ENCODE data around the gene UBE2O. TPM values are rescaled to one million over a fixed set of nuclear protein-coding genes. Genes with fewer than 3 reads are reported as not detected.

The UBE2O gene
- total RNA-seq, 1 donor from 2014 or later, result 35.7 TPM

DNA sequence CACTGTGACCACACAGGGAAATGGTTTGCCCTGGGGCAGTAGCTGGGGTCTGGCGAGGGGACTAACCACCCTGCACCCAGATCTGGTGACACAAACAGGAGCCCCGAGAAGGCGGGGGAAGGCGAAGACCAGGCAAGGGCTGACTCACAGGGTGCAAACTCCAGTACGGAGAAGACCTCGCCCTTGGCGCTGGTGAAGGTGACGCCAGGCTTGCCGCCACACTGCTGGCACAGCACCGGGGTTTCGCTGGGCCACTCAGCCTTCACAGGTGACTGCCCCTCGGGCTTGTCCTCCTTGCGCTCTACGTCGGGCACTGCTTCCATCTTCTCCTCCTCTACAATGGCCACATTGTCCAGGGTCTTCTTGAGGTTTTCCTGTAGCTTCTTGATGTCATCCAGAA lies 57.0 kb downstream of the UBE2O start:
- no peak for DNase-seq
- H3K36me3 ChIP-seq, result peaks cover 96% of the 10 kb centered on the region
- no peaks in the 10 kb centered on the region for H3K9me3 ChIP-seq (replicated peaks)
- no peaks in the 10 kb centered on the region for H3K27me3 ChIP-seq (ENCODE audit: low read depth)
- TF ChIP-seq, protein P1, sequence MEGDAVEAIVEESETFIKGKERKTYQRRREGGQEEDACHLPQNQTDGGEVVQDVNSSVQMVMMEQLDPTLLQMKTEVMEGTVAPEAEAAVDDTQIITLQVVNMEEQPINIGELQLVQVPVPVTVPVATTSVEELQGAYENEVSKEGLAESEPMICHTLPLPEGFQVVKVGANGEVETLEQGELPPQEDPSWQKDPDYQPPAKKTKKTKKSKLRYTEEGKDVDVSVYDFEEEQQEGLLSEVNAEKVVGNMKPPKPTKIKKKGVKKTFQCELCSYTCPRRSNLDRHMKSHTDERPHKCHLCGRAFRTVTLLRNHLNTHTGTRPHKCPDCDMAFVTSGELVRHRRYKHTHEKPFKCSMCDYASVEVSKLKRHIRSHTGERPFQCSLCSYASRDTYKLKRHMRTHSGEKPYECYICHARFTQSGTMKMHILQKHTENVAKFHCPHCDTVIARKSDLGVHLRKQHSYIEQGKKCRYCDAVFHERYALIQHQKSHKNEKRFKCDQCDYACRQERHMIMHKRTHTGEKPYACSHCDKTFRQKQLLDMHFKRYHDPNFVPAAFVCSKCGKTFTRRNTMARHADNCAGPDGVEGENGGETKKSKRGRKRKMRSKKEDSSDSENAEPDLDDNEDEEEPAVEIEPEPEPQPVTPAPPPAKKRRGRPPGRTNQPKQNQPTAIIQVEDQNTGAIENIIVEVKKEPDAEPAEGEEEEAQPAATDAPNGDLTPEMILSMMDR (IDR thresholded peaks at IDR 0.05; ENCODE audit: borderline replicate concordance), result no peak
- no peak overlapping the region for H3K27ac ChIP-seq (replicated peaks)
- H3K4me1 ChIP-seq, result peaks cover 10% of the 10 kb centered on the region
- H3K4me3 ChIP-seq, result no peak overlapping the region
- intact Hi-C loops (cut with micrococcal nuclease), result loop anchor here (5.0 kb wide), 1 partner anchor 94 kb away; no protein-coding TSS in a partner anchor

DNA sequence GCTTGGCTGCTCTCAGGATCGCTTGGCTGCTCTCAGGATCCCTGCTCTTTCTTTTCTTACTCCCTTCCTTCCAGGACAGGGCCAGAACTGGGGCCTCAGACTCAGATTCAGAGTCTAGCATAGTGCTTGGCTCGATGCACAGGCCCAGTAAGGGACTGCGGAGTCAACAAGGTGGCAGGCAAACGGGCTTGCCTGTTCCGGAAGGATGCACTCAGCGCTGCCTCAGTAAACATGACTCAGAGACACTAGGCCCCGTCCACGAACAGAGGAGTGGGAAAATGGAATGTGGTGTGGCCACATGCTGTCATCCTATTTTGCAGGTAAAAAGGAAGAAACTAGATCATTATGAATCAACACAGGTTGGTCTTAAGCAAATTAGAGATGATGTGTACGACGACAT lies 58.8 kb downstream of the UBE2O start:
- no peak overlapping the region for H3K27ac ChIP-seq (replicated peaks)
- DNase-seq, result no peak
- H3K27me3 ChIP-seq (ENCODE audit: low read depth), result no peaks in the 10 kb centered on the region
- peaks cover 84% of the 10 kb centered on the region for H3K36me3 ChIP-seq
- H3K4me3 ChIP-seq, result no peak overlapping the region
- H3K4me1 ChIP-seq, result peaks cover 21% of the 10 kb centered on the region
- intact Hi-C loops (cut with micrococcal nuclease), result no loop called here
- TF ChIP-seq, protein P1 (IDR thresholded peaks at IDR 0.05; ENCODE audit: borderline replicate concordance), result no peak
- no peaks in the 10 kb centered on the region for H3K9me3 ChIP-seq (replicated peaks)

DNA sequence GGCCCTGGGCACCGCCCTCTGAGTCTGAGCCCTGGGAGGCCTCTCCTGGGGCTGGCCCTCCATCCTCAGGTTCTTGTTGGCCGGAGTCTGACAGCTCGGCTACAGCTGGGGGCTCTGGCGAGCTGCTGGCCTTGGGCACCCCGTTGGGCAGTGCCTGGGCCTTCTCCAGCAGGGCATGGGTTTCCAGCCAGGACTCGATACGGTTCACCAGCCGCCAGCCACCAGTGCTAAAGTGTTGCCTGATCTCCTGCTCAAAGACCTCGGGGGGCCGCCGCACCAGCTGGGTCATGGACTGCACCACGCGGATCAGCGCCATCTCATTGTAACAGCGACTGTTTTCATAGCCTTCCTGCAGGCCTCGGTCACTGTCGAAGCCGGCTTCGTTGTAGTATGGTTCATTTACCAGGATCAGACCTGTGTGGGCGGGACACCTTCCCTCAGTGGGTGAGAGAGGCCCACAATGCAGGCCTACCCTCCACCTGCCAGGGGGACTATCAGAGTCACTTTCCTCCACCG lies 61.7 kb downstream of the UBE2O start:
- H3K9me3 ChIP-seq (replicated peaks), result no peaks in the 10 kb centered on the region
- intact Hi-C loops (cut with micrococcal nuclease), result no loop called here
- TF ChIP-seq, protein P1 (IDR thresholded peaks at IDR 0.05; ENCODE audit: borderline replicate concordance), result no peak
- H3K27me3 ChIP-seq (ENCODE audit: low read depth), result no peaks in the 10 kb centered on the region
- H3K36me3 ChIP-seq, result peaks cover 57% of the 10 kb centered on the region
- no peak overlapping the region for H3K27ac ChIP-seq (replicated peaks)
- peaks cover 20% of the 10 kb centered on the region for H3K4me1 ChIP-seq
- no peak overlapping the region for H3K4me3 ChIP-seq
- DNase-seq, result no peak

DNA sequence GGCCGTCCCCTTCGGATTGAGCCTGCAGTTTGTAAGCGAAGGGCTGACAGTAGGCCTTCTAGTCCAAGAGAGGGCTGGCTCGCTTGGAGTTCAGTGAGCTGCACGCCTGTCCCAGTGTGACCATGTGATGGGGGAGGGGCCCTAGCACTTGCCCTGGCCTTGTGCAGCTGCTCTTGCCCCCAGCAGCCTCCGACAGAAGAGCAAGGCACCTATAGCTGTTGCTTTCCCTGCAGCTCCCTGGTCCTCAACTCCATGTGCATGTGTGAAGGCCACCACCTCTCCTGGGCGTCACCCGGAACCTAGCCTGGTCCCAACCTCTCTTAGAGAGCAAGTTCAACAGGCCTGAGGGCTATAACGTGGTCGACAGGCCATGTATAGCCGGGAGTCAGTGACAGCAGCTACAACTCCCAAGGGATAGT lies 62.9 kb downstream of the UBE2O start:
- Histone ChIP-seq H3K9me3 (replicated peaks) (no peaks in the 10 kb centered on the region), H3K36me3 (peaks cover 44% of the 10 kb centered on the region), H3K27ac (replicated peaks) (no peak overlapping the region), H3K4me1 (peaks cover 33% of the 10 kb centered on the region), H3K4me3 (no peak overlapping the region), H3K27me3 (ENCODE audit: low read depth) (no peaks in the 10 kb centered on the region)
- DNase-seq, result no peak
- TF ChIP-seq, protein P1 (IDR thresholded peaks at IDR 0.05; ENCODE audit: borderline replicate concordance), result no peak
- intact Hi-C loops (cut with micrococcal nuclease), result no loop called here

DNA sequence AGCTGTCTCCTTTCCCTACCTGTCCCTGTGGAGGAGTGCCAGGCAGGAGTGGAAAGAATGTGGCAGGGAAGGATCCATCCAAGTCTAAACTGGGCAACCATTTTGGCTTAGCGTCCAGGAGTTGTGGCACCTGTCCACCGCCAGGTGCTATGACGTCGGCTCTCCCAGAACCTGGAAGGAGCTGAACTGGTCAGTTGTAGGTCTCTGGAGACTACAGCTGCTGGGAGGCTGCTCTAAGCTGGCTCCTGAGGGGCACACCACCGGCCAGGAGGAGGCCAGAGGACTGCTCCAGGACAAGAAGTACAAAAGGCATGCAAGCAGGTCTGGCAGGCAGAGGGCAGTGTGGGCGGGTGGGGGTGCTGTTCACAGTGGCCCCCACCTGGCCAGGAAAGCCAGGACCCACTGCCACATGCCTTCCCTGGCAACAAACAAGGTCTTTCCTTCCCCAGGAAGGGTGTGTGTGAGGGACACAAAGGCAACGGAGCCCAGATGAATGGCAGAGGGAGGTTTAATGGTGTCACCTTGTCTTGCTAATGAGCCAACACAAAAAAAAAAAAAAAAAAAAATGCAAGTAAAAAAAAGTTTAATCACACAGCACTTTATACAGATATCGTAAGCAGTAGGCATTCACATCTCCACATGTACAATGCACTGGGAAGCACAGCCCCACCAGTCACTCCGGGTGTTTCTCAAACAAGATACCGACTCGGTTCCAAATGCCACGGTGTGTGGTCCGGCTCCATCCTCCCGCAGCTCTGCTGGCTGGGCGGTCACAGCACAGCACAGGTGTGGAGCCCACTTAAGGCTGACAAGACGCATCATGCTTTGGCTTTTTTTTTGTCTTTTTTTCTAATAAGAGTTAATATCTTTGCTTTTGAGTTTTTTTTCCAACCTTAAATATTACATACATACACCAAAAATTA lies 63.7 kb downstream of the UBE2O start:
- intact Hi-C loops (cut with micrococcal nuclease), result no loop called here
- Histone ChIP-seq H3K4me1 (peaks cover 39% of the 10 kb centered on the region), H3K27me3 (ENCODE audit: low read depth) (no peaks in the 10 kb centered on the region), H3K36me3 (peaks cover 36% of the 10 kb centered on the region), H3K27ac (replicated peaks) (no peak overlapping the region), H3K4me3 (no peak overlapping the region), H3K9me3 (replicated peaks) (no peaks in the 10 kb centered on the region)
- no peak for DNase-seq
- TF ChIP-seq, protein P1 (IDR thresholded peaks at IDR 0.05; ENCODE audit: borderline replicate concordance), result no peak

All from left ventricle myocardium inferior (tissue), 1 donor.